ENCODE results near the gene HSD17B2.

- TF ChIP-seq GATA3 (IDR thresholded peaks at IDR 0.05; ENCODE audit: low read depth, low read length), result no peak
- TF ChIP-seq GATA2 (IDR thresholded peaks at IDR 0.05; ENCODE audit: low read depth, low read length), result no peak
Observed at GRCh38 chr16:82020051-82020450, 15.0 kb upstream of the HSD17B2 start.
